ENCODE measurements around the gene DDX28.
A peak's percentile ranks its signal among the peaks of the same experiment; 100 is the strongest.

DDX28 gene

GRCh38 chr16:68022728-68023537 lies at the start of gene DDX28, which contains the start of gene DUS2:
DDX28 (minus strand) TSS chr16:68023232; CDS start chr16:68023202, 30 bp downstream.
DUS2 (plus strand) TSS chr16:68023284; CDS start chr16:68038024, 14,740 bp downstream.
- DNase-seq, result peak; percentile 98

GRCh38 chr16:68072038-68072695 lies 49.1 kb upstream of the DDX28 start:
- DNase-seq, result no peak

GRCh38 chr16:68071518-68071901 lies 48.5 kb upstream of the DDX28 start:
- DNase-seq, result no peak

GRCh38 chr16:68070806-68071517 lies 47.9 kb upstream of the DDX28 start:
- no peak for DNase-seq

GRCh38 chr16:68070249-68070730 lies 47.3 kb upstream of the DDX28 start:
- no peak for DNase-seq

GRCh38 chr16:68069511-68070248 lies 46.6 kb upstream of the DDX28 start:
- DNase-seq, result peak; percentile 76

- no peak for DNase-seq
Observed at GRCh38 chr16:68068926-68069325, 45.9 kb upstream of the DDX28 start.

- DNase-seq, result no peak
Observed at GRCh38 chr16:68066763-68067162, 43.7 kb upstream of the DDX28 start.

GRCh38 chr16:68065716-68066305 lies 42.8 kb upstream of the DDX28 start:
- DNase-seq, result no peak

- peak; percentile 87 for DNase-seq
Observed at GRCh38 chr16:68064791-68065365, 41.8 kb upstream of the DDX28 start.

GRCh38 chr16:68062910-68063393 lies 39.9 kb upstream of the DDX28 start:
- DNase-seq, result peak; percentile 66

- DNase-seq, result peak; percentile 46
Observed at GRCh38 chr16:68061396-68061795, 38.4 kb upstream of the DDX28 start.

- peak; percentile 50 for DNase-seq
Observed at GRCh38 chr16:68059804-68060203, 36.8 kb upstream of the DDX28 start.

GRCh38 chr16:68055395-68055794 lies 32.4 kb upstream of the DDX28 start:
- DNase-seq, result no peak

- peak; percentile 17 for DNase-seq
Observed at GRCh38 chr16:68049449-68049848, 26.4 kb upstream of the DDX28 start.

GRCh38 chr16:68047987-68048386 lies 25.0 kb upstream of the DDX28 start:
- no peak for DNase-seq

GRCh38 chr16:68046106-68046505 lies 23.1 kb upstream of the DDX28 start:
- peak; percentile 21 for DNase-seq

GRCh38 chr16:68041783-68042182 lies 18.8 kb upstream of the DDX28 start:
- DNase-seq, result peak; percentile 8

- peak; percentile 96 for DNase-seq
Observed at GRCh38 chr16:68040506-68041288, 17.7 kb upstream of the DDX28 start.

GRCh38 chr16:68037841-68038597 lies 15.0 kb upstream of the DDX28 start:
- peak; percentile 19 for DNase-seq
